H1 (cell line): ENCODE data around the gene CIAO2A. TPM values are rescaled to one million over a fixed set of nuclear protein-coding genes. Genes with fewer than 3 reads are reported as not detected.

Experiments
- CTBP2 ChIP-seq: IDR thresholded peaks from 2 replicates; pipeline ENCODE4 v1.7.0; 2011; ENCODE audit warnings: borderline replicate concordance, mild to moderate bottlenecking, moderate library complexity, mixed read lengths, low read length; ENCODE audit not compliant: insufficient read depth, insufficient read length
- EZH2 ChIP-seq: fragments of 200-600 bp; sonication (generic); IDR thresholded peaks from 2 replicates; pipeline ENCODE4 v1.7.1; 2012; ENCODE audit warnings: low read depth, mild to moderate bottlenecking, moderate library complexity, low read length, inconsistent platforms; ENCODE audit not compliant: severe bottlenecking
- HDAC2 ChIP-seq, 2 experiments: fragments of 300-600 bp in 1 of 2; sonication (generic) in 1 of 2; IDR thresholded peaks; 2 replicates each; pipeline ENCODE4 v1.6.1; 2011 to 2012; ENCODE audit warnings: low read depth in 2 of 2, low read length in 2 of 2, mild to moderate bottlenecking in 2 of 2, moderate library complexity in 2 of 2, borderline replicate concordance in 1 of 2, inconsistent platforms in 1 of 2
- SAP30 ChIP-seq: fragments of 300-600 bp; sonication (generic); IDR thresholded peaks from 2 replicates; pipeline ENCODE4 v1.7.1; 2012; ENCODE audit warnings: low read length, moderate library complexity, mild to moderate bottlenecking, inconsistent platforms; ENCODE audit not compliant: insufficient read depth, insufficient replicate concordance
- SIX5 ChIP-seq: IDR thresholded peaks from 2 replicates; pipeline ENCODE4 v1.6.1; 2011; ENCODE audit warnings: mild to moderate bottlenecking, low read depth, low read length
- SP1 ChIP-seq: IDR thresholded peaks from 2 replicates; pipeline ENCODE4 v1.6.1; 2011; ENCODE audit warnings: low read depth, low read length
- SUZ12 ChIP-seq: fragments of 200-600 bp; sonication (generic); IDR thresholded peaks from 2 replicates; pipeline ENCODE4 v1.6.1; 2012; ENCODE audit warnings: mild to moderate bottlenecking, inconsistent platforms, low read length, moderate library complexity, mixed read lengths
- TBP ChIP-seq: IDR thresholded peaks from 2 replicates; pipeline ENCODE4 v1.6.1; 2011; ENCODE audit warnings: low read depth, low read length, improper control_type of control experiment
- TCF12 ChIP-seq: IDR thresholded peaks from 2 replicates; pipeline ENCODE4 v1.6.1; 2011; ENCODE audit warnings: low read depth, mild to moderate bottlenecking, low read length
- polyA plus RNA-seq, 7 experiments: library from polyadenylated mRNA; depleted of rRNA in 3 of 7; stranded (reverse) in 5 of 7; unstranded in 2 of 7; fragments of >200 nt in 5 of 7; fragments of 200-250 nt in 2 of 7; gene quantifications; 1 replicate in 5 of 7; 2 replicates in 1 of 7; 4 replicates in 1 of 7; pipeline versions ENCODE4 v1.2.1 to v1.2.3, GENCODE V29; 2011 to 2013; ENCODE audit warnings: missing spikeins in 2 of 7, mixed read lengths in 2 of 7
- total RNA-seq: library from RNA; stranded (reverse); fragmentation: NEBNext Ultra II Directional; extraction: Animal tissue kit (Norgen Biotek cat#: 25700); gene quantifications from 2 replicates; pipeline ENCODE4 v1.2.1, GENCODE V29; 2021
- TF ChIP-seq, protein P1 (sequence below): fragments of 300-600 bp; sonication (generic); IDR thresholded peaks from 2 replicates; pipeline ENCODE4 v1.7.1; 2012; ENCODE audit warnings: low read length, moderate library complexity, mild to moderate bottlenecking, inconsistent platforms; ENCODE audit not compliant: insufficient replicate concordance

Gene CIAO2A
- total and polyA plus RNA-seq, 2 of the 8 experiments (the other 6 are each of a cell fraction or from before 2014, with no cell fraction given), result 76.4 to 86.5 TPM

- TF ChIP-seq, protein P1, sequence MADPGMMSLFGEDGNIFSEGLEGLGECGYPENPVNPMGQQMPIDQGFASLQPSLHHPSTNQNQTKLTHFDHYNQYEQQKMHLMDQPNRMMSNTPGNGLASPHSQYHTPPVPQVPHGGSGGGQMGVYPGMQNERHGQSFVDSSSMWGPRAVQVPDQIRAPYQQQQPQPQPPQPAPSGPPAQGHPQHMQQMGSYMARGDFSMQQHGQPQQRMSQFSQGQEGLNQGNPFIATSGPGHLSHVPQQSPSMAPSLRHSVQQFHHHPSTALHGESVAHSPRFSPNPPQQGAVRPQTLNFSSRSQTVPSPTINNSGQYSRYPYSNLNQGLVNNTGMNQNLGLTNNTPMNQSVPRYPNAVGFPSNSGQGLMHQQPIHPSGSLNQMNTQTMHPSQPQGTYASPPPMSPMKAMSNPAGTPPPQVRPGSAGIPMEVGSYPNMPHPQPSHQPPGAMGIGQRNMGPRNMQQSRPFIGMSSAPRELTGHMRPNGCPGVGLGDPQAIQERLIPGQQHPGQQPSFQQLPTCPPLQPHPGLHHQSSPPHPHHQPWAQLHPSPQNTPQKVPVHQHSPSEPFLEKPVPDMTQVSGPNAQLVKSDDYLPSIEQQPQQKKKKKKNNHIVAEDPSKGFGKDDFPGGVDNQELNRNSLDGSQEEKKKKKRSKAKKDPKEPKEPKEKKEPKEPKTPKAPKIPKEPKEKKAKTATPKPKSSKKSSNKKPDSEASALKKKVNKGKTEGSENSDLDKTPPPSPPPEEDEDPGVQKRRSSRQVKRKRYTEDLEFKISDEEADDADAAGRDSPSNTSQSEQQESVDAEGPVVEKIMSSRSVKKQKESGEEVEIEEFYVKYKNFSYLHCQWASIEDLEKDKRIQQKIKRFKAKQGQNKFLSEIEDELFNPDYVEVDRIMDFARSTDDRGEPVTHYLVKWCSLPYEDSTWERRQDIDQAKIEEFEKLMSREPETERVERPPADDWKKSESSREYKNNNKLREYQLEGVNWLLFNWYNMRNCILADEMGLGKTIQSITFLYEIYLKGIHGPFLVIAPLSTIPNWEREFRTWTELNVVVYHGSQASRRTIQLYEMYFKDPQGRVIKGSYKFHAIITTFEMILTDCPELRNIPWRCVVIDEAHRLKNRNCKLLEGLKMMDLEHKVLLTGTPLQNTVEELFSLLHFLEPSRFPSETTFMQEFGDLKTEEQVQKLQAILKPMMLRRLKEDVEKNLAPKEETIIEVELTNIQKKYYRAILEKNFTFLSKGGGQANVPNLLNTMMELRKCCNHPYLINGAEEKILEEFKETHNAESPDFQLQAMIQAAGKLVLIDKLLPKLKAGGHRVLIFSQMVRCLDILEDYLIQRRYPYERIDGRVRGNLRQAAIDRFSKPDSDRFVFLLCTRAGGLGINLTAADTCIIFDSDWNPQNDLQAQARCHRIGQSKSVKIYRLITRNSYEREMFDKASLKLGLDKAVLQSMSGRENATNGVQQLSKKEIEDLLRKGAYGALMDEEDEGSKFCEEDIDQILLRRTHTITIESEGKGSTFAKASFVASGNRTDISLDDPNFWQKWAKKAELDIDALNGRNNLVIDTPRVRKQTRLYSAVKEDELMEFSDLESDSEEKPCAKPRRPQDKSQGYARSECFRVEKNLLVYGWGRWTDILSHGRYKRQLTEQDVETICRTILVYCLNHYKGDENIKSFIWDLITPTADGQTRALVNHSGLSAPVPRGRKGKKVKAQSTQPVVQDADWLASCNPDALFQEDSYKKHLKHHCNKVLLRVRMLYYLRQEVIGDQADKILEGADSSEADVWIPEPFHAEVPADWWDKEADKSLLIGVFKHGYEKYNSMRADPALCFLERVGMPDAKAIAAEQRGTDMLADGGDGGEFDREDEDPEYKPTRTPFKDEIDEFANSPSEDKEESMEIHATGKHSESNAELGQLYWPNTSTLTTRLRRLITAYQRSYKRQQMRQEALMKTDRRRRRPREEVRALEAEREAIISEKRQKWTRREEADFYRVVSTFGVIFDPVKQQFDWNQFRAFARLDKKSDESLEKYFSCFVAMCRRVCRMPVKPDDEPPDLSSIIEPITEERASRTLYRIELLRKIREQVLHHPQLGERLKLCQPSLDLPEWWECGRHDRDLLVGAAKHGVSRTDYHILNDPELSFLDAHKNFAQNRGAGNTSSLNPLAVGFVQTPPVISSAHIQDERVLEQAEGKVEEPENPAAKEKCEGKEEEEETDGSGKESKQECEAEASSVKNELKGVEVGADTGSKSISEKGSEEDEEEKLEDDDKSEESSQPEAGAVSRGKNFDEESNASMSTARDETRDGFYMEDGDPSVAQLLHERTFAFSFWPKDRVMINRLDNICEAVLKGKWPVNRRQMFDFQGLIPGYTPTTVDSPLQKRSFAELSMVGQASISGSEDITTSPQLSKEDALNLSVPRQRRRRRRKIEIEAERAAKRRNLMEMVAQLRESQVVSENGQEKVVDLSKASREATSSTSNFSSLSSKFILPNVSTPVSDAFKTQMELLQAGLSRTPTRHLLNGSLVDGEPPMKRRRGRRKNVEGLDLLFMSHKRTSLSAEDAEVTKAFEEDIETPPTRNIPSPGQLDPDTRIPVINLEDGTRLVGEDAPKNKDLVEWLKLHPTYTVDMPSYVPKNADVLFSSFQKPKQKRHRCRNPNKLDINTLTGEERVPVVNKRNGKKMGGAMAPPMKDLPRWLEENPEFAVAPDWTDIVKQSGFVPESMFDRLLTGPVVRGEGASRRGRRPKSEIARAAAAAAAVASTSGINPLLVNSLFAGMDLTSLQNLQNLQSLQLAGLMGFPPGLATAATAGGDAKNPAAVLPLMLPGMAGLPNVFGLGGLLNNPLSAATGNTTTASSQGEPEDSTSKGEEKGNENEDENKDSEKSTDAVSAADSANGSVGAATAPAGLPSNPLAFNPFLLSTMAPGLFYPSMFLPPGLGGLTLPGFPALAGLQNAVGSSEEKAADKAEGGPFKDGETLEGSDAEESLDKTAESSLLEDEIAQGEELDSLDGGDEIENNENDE, result no peak
- TF ChIP-seq HDAC2 (IDR thresholded peaks at IDR 0.05; ENCODE audit: borderline replicate concordance in 1 of 2, low read depth in 2 of 2, low read length in 2 of 2) (no peak), SP1 (no peak), CTBP2 (no peak), SAP30 (no peak), TBP (no peak), SIX5 (no peak), SUZ12 (no peak), EZH2 (no peak), TCF12 (no peak)
These were observed 40.1 kb upstream of the CIAO2A start (continued) for GRCh38 chr15:64133623-64134344.
